HG02678 (cell line): ENCODE results near the gene GARS1.

ENCODE experiments used
- ATAC-seq: cut with Tn5 transposase; IDR thresholded peaks from one replicate; pipeline ENCODE4 v1.9.1; 2021; ENCODE audit warnings: mild to moderate bottlenecking, moderate library complexity; ENCODE audit not compliant: unreplicated experiment

GARS1 gene

DNA sequence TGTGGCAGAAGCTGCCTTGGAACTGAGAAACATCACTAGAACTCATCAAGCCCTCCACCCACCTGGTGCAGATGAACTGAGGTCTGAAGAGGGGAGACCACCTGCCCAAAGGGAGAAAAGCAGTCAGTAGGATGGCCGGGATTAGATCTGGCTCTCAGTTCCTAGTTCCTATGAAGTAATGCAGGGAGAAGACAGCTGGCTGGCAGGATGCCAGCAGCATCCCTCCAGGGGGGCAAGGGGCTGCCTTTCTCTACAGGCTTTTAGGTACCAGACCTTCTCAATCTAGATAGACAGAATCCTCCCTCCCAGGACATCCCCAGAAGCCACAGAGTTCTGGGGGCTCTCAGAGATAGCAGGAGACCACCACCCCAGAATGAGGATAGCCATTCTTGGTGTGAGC, 79.7 kb downstream of the GARS1 start:
- ATAC-seq, result no peak

DNA sequence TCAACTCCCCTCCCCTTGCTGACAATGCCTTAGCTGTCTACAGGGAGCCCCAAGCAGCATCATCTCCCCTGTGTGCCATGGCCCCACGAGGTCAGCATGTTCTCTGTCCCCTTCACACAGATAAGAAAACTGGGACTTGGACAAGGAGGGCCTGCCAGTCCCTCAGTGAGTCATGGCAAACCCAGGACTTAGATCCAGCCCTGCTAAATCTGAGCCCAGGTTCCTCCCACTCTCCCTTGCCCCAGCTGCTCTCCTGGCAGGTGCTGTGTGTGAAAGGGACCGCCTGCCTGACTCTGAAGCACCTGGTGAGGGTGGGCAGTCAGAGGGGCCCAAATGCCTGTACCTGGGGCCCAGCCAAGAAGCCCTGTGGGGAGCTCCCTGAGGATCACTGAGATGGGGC, 80.2 kb downstream of the GARS1 start:
- ATAC-seq, result no peak

DNA sequence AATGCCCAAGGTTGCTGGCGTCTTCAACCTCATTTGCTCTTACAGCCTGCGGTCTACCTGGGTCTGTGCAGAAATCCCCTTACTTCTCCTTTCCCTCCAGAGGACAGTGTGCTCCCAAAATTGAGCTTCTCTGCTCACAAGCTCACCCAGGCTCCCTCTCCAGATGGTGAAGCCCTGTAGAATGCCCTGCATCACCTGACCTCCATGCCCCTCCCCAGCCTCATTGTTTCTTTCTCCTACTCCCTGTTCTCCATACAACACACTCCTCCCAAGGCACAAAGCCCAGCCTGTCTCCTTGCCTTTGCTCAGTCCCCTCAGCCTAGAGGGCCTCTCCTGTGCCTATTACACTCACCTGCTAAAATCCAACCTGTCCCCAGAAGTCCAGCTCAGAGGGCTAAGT, 84.1 kb downstream of the GARS1 start:
- ATAC-seq, result no peak

DNA sequence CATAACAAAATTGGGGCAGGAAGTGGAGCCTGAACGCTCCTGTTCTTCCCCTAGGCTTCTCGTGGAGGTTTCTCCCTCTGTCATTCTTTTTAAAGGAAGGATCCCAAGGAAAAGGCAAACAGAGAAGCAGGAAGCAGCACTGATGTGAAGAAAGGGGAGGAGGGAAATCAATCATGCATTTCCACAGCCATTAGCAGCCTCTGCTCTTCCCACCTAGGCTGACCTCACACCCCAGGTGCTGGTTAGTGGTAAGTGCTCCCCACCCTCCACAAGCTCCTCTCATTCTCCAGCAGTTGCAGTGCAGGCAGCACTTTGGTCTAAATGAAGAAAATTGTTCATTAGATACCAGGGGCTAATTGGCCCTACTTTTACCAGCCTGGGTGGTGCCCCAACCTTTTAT, 85.0 kb downstream of the GARS1 start:
- no peak for ATAC-seq

DNA sequence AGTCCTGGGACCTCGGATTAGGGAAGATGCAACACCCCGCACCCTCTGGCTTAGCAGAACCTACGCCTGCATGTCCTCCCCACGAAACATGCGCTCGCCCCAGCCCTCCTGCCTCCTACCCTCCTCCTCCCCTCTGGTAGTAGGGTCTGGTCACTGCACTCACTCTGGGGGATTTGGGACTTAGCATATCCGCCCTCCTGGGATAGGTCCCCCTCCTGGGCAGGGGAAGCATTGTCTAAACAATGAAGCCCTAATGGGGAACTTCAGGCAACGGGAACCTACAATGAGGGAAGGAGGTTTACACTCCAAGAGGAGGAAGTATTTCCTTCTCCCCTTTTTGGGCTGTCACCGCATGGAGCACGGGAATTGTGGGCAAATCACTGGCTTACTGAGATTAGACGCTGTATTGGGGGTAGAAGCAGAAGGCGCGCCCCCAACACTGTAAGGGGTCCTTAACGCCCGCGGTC, 86.7 kb downstream of the GARS1 start:
- ATAC-seq, result no peak

DNA sequence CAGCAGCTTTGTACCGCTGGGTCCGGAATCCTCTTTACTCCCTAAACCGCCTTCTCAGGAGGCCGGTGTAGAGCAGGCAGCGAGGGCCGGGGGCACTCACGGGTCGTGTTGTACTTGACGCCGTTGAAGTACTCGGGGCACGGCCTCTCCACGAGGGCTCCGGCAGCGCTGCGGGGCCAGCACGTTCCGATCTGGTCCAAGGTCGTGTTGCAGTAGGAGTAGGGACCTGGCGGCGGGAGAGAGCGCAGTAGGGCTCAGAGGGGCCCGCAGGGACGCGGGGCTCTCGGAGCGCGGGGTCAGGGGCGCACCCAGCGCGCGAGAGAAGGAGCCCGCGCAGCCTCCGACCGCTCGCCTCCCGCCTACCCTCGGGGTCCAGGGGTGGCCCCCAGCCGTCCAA, 87.1 kb downstream of the GARS1 start:
- ATAC-seq, result no peak

DNA sequence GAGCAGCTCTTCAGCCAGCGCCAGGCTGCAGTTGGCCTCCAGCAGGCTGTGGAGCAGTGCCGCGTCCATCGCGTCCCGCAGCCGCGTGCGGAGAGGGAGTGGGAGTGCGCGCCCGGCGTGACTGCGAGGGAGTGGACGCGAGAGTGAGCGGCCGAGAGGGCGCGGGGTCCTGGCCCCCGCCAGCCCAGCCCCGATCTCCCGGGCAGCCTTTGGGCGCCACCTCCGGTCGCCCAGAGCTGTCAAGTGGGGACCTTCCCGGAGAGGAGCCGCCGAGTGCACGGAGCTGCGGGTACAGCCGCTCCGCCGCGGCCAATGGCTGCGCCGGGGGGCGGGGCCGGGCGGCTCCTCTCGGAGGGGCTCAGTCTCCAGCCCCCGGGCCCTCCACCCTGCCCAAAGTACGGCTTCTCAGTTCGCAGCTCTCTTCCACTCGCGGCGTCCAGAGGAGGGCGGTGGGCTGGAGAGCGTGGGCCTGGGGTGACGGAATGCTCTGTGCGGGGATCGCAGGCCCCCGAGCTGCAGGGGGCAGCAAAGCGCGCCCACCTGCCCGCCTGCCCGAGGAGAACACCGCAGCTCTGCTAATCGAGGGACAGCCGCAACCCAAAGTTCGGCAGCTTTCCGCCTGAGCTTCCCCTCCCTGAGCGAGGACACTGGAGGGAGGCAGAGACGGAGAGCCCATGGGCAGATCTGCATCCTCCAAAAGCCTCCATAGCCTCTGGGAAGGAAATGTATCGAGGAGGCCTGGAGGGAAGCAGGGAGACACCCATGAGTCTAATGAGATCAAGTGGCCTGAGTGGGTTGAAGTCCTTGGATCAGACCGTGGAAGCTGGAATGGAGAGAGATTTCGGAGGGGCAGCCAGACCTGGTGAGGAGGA, 87.8 kb downstream of the GARS1 start, which contains the start of gene CRHR2:
TSS of gene CRHR2 (minus strand) at position 245 of the 872 bp plus-strand sequence. CDS start at position 69, 176 bp downstream.
- ATAC-seq, result no peak

DNA sequence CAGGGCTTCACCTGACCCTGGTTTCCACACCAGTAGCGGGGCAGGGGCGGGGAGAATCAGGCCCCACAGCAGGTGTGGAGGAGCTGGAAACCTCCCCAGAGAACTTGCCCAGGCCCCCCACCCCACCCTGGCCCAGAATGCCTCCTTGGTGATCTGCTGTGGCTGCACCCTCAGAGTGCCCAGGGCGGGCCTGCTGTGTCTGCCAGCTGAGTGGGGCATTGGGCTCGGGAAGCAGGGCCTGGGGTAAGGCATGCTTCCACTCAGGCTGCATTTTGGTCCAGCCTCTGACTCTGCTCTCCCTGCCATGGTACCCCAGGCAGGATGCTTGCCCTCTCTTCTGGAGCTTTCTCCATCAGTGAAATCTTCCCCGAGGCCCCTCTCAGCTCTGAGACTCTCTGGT, 88.6 kb downstream of the GARS1 start:
- ATAC-seq, result no peak
